Renal pelvis (tissue), 4 donors: ENCODE measurements around the gene UNC5C. TPM values are rescaled to one million over a fixed set of nuclear protein-coding genes. Genes with fewer than 3 reads are reported as not detected.

Experiments
- DNase-seq: peaks from one replicate; pipeline ENCODE4 v3.0.0-alpha.2; 2013
- polyA plus RNA-seq, 3 donors: library from polyadenylated mRNA; unstranded; fragments of 120-200 nt; gene quantifications; one replicate each; pipeline ENCODE4 v1.2.1, GENCODE V29; 2013; ENCODE audit not compliant: insufficient read length in 3 of 3

UNC5C gene
- polyA plus RNA-seq, 3 donors: 33.3 to 42.0 (median 39.6) TPM

- DNase-seq: no peak
Observed at GRCh38 chr4:95220205-95221175, 328.3 kb downstream of the UNC5C start.

- no peak for DNase-seq
Observed at GRCh38 chr4:95219109-95219508, 329.7 kb downstream of the UNC5C start.

- no peak for DNase-seq
Observed at GRCh38 chr4:95217197-95217596, 331.6 kb downstream of the UNC5C start.

- DNase-seq: no peak
Observed at GRCh38 chr4:95216636-95217035, 332.1 kb downstream of the UNC5C start.

GRCh38 chr4:95215991-95216605 is 332.7 kb downstream of the UNC5C start:
- no peak for DNase-seq

- no peak for DNase-seq
Observed at GRCh38 chr4:95215043-95215442, 333.7 kb downstream of the UNC5C start.

- no peak for DNase-seq
Observed at GRCh38 chr4:95214408-95214807, 334.4 kb downstream of the UNC5C start.

- DNase-seq: no peak
Observed at GRCh38 chr4:95213366-95213765, 335.4 kb downstream of the UNC5C start.

- DNase-seq: no peak
Observed at GRCh38 chr4:95212692-95213091, 336.1 kb downstream of the UNC5C start.

GRCh38 chr4:95209927-95210326 is 338.8 kb downstream of the UNC5C start:
- DNase-seq: no peak

GRCh38 chr4:95204873-95205272 is 343.9 kb downstream of the UNC5C start:
- DNase-seq: no peak

GRCh38 chr4:95204267-95204844 is 344.4 kb downstream of the UNC5C start:
- DNase-seq: no peak

- DNase-seq: no peak
Observed at GRCh38 chr4:95198961-95199360, 349.8 kb downstream of the UNC5C start.

GRCh38 chr4:95197353-95197752 is 351.4 kb downstream of the UNC5C start:
- DNase-seq: no peak

GRCh38 chr4:95193391-95194224 is 355.2 kb downstream of the UNC5C start:
- no peak for DNase-seq

- DNase-seq: no peak
Observed at GRCh38 chr4:95191537-95191936, 357.2 kb downstream of the UNC5C start.

- peak; percentile 16 for DNase-seq
Observed at GRCh38 chr4:95190751-95191436, 357.9 kb downstream of the UNC5C start.

- no peak for DNase-seq
Observed at GRCh38 chr4:95188701-95189370, 359.9 kb downstream of the UNC5C start.

GRCh38 chr4:95186666-95187065 is 362.1 kb downstream of the UNC5C start:
- DNase-seq: no peak

GRCh38 chr4:95183656-95184408 is 364.9 kb downstream of the UNC5C start:
- no peak for DNase-seq
